K562 (cell line): ENCODE measurements around the gene FOXN1. TPM values are rescaled to one million over a fixed set of nuclear protein-coding genes. Genes with fewer than 3 reads are reported as not detected.

ENCODE experiments used
- ARID1B ChIP-seq: fragments of 450-650 bp; IDR thresholded peaks from 2 replicates; pipeline ENCODE4 v1.6.1; 2016; ENCODE audit warnings: antibody characterized with exemption, mild to moderate bottlenecking, inconsistent platforms
- CBFA2T3 ChIP-seq: fragments of 450-650 bp; IDR thresholded peaks from 2 replicates; pipeline ENCODE4 v1.6.1; 2017
- EP300 ChIP-seq: IDR thresholded peaks from 2 replicates; pipeline ENCODE4 v1.6.1; 2012; ENCODE audit warnings: low read length, improper control_type of control experiment
- HDAC1 ChIP-seq, 2 experiments: fragments of 450-650 bp; IDR thresholded peaks; 2 replicates each; pipeline ENCODE4 v1.6.1; 2016 to 2017; ENCODE audit warnings: inconsistent platforms in 1 of 2, mild to moderate bottlenecking in 1 of 2, moderate library complexity in 1 of 2
- HOMEZ ChIP-seq: fragments of 250-450 bp; sonication (Bioruptor Pico); IDR thresholded peaks from 2 replicates; pipeline ENCODE4 v1.4.0; 2020; ENCODE audit warnings: mild to moderate bottlenecking, moderate library complexity
- LARP7 ChIP-seq: fragments of 450-650 bp; IDR thresholded peaks from 2 replicates; pipeline ENCODE4 v1.6.1; 2016
- MBD2 ChIP-seq: sonication (generic); IDR thresholded peaks from 2 replicates; pipeline ENCODE4 v1.6.1; 2016; ENCODE audit warnings: low read depth, borderline replicate concordance
- MEIS2 ChIP-seq: fragments of 450-650 bp; IDR thresholded peaks from 2 replicates; pipeline ENCODE4 v1.6.1; 2014; ENCODE audit warnings: mild to moderate bottlenecking; ENCODE audit not compliant: partially characterized antibody
- NCOR1 ChIP-seq: fragments of 450-650 bp; IDR thresholded peaks from 2 replicates; pipeline ENCODE4 v1.6.1; 2016; ENCODE audit warnings: mild to moderate bottlenecking, moderate library complexity
- NR2C2 ChIP-seq, 2 experiments: fragments of 200-800 bp in 1 of 2; sonication (Bioruptor generic) in 1 of 2; sonication (generic) in 1 of 2; formaldehyde crosslinking in 1 of 2; IDR thresholded peaks; 2 replicates each; pipeline versions ENCODE4 v1.6.1 to v1.8.0; 2016 to 2022; ENCODE audit warnings: mild to moderate bottlenecking in 1 of 2, missing compliant biosample characterization in 1 of 2, missing genetic modification characterization in 1 of 2, missing genetic modification reagents in 1 of 2
- NR2F6 ChIP-seq: fragments of 450-650 bp; formaldehyde crosslinking; IDR thresholded peaks from 2 replicates; pipeline ENCODE4 v1.4.0; 2020; ENCODE audit warnings: mild to moderate bottlenecking
- RAD21 ChIP-seq, 2 experiments: fragments of 250-450 bp in 1 of 2; fragments of 450-650 bp in 1 of 2; sonication (Bioruptor Pico) in 1 of 2; formaldehyde crosslinking in 1 of 2; IDR thresholded peaks in 1 of 2; conservative IDR thresholded peaks in 1 of 2; 2 replicates each; pipeline versions ENCODE4 v1.4.0 to v1.8.0; 2020 to 2022; ENCODE audit warnings: mild to moderate bottlenecking in 2 of 2, moderate library complexity in 1 of 2
- RCOR1 ChIP-seq, 2 experiments: IDR thresholded peaks; 2 replicates each; pipeline ENCODE4 v1.6.1; 2012; ENCODE audit warnings: low read depth in 2 of 2, low read length in 2 of 2, borderline replicate concordance in 1 of 2, improper control_type of control experiment in 1 of 2
- SIN3B ChIP-seq: fragments of 450-650 bp; IDR thresholded peaks from 2 replicates; pipeline ENCODE4 v1.6.1; 2017; ENCODE audit warnings: low read depth, mild to moderate bottlenecking, moderate library complexity
- TAL1 ChIP-seq: fragments of 450-650 bp; IDR thresholded peaks from 2 replicates; pipeline ENCODE4 v1.6.1; 2016; ENCODE audit warnings: mild to moderate bottlenecking
- TOE1 ChIP-seq, 2 experiments: fragments of 450-650 bp in 1 of 2; sonication (generic) in 1 of 2; formaldehyde crosslinking in 1 of 2; IDR thresholded peaks; 2 replicates each; pipeline versions ENCODE4 v1.7.1 to v1.8.0; 2016 to 2022; ENCODE audit warnings: borderline replicate concordance in 2 of 2, mild to moderate bottlenecking in 2 of 2, antibody characterized with exemption in 1 of 2, inconsistent platforms in 1 of 2, low read depth in 1 of 2, missing genetic modification reagents in 1 of 2, moderate library complexity in 1 of 2
- ZEB2 ChIP-seq: fragments of 450-650 bp; IDR thresholded peaks from 2 replicates; pipeline ENCODE4 v1.6.1; 2016
- ZNF436 ChIP-seq: fragments of 250-450, 450-650 bp; sonication (Bioruptor Pico); formaldehyde crosslinking; IDR thresholded peaks from 2 replicates; pipeline ENCODE4 v1.7.0; 2020; ENCODE audit warnings: mild to moderate bottlenecking
- ZNF766 ChIP-seq: fragments of 200-800 bp; sonication (Bioruptor generic); conservative IDR thresholded peaks from 2 replicates; pipeline ENCODE4 v1.6.1; 2016; ENCODE audit warnings: missing genetic modification characterization, missing compliant biosample characterization
- polyA plus RNA-seq, 8 experiments: library from polyadenylated mRNA; depleted of rRNA in 4 of 8; stranded (reverse) in 5 of 8; unstranded in 3 of 8; fragments of >200 nt; fragmentation: Nextera tagmentation in 2 of 8; fragmentation: Illumina TruSeq in 1 of 8; extraction: Ambion mirVana in 2 of 8; extraction: Trizol in 1 of 8; gene quantifications; 2 replicates each; pipeline versions ENCODE4 v1.2.1 to v1.2.3, GENCODE V29; 2011 to 2014; ENCODE audit warnings: inconsistent platforms in 1 of 8, missing spikeins in 1 of 8
- total RNA-seq, 7 experiments: library from RNA; depleted of rRNA in 6 of 7; stranded (reverse); fragments of >200 nt in 6 of 7; fragmentation: Illumina TruSeq in 2 of 7; extraction: Trizol in 2 of 7; gene quantifications; 2 replicates each; pipeline versions ENCODE4 v1.2.1 to v1.2.3, GENCODE V29; 2011 to 2021; ENCODE audit warnings: low replicate concordance in 1 of 7
- TF ChIP-seq, protein P1 (sequence below), 2 experiments: fragments of 450-650 bp; IDR thresholded peaks; 2 replicates each; pipeline ENCODE4 v1.6.1; 2018; ENCODE audit warnings: mild to moderate bottlenecking in 2 of 2, low read depth in 1 of 2; ENCODE audit not compliant: partially characterized antibody in 2 of 2
- TF ChIP-seq, protein P2 (sequence below), 2 experiments: fragments of 450-650 bp; conservative IDR thresholded peaks; 2 replicates each; pipeline ENCODE4 v1.6.1; 2017; ENCODE audit warnings: mild to moderate bottlenecking in 2 of 2, moderate library complexity in 2 of 2

Gene FOXN1
- total and polyA plus RNA-seq, 9 of the 15 experiments (the other 6 are each of a cell fraction or from before 2014, with no cell fraction given), result not detected

DNA sequence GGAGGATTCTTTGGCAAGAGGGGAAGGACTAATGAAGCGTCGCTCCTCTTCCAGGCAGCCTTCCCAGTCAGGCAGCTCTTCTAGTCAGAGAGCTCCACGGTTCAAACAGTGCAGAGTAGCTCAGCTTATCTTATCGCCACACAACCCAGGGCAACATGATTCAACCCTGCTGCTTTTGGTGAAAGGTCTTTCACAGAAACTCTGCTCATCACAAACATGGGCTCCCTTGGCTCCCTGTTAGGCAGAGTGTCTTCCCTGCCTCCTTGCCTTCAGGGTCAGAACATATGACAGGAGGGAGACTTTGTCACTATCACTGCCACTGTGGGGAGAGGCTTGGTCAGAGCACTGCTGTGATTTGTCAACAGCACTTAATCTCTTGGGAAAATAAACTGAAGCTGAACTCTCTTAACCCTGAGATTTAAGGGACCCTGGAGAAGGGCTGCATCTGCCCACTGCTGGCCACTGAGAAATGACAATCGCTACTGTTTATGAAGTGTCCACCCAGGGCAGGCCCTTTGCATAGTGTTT lies 39.6 kb upstream of the FOXN1 start (continued):
- TF ChIP-seq, protein P1, sequence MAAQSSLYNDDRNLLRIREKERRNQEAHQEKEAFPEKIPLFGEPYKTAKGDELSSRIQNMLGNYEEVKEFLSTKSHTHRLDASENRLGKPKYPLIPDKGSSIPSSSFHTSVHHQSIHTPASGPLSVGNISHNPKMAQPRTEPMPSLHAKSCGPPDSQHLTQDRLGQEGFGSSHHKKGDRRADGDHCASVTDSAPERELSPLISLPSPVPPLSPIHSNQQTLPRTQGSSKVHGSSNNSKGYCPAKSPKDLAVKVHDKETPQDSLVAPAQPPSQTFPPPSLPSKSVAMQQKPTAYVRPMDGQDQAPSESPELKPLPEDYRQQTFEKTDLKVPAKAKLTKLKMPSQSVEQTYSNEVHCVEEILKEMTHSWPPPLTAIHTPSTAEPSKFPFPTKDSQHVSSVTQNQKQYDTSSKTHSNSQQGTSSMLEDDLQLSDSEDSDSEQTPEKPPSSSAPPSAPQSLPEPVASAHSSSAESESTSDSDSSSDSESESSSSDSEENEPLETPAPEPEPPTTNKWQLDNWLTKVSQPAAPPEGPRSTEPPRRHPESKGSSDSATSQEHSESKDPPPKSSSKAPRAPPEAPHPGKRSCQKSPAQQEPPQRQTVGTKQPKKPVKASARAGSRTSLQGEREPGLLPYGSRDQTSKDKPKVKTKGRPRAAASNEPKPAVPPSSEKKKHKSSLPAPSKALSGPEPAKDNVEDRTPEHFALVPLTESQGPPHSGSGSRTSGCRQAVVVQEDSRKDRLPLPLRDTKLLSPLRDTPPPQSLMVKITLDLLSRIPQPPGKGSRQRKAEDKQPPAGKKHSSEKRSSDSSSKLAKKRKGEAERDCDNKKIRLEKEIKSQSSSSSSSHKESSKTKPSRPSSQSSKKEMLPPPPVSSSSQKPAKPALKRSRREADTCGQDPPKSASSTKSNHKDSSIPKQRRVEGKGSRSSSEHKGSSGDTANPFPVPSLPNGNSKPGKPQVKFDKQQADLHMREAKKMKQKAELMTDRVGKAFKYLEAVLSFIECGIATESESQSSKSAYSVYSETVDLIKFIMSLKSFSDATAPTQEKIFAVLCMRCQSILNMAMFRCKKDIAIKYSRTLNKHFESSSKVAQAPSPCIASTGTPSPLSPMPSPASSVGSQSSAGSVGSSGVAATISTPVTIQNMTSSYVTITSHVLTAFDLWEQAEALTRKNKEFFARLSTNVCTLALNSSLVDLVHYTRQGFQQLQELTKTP (IDR thresholded peaks at IDR 0.05; ENCODE audit: low read depth in 1 of 2, partially characterized antibody in 2 of 2), result no peak
- TF ChIP-seq HOMEZ (CRISPR knock-in tag) (no peak), EP300 (peak; percentile 71), ZEB2 (no peak), ARID1B (peak; percentile 86), TAL1 (peak; percentile 75), RCOR1 (IDR thresholded peaks at IDR 0.05; ENCODE audit: borderline replicate concordance in 1 of 2, low read depth in 2 of 2, low read length in 2 of 2) (peak in 1 of 2 experiments; percentile 94; a peak in 2 of 4 replicates), NCOR1 (0 out of 2 replicates have a peak, but pooled peaks have one; percentile 25), MBD2 (no peak), RAD21 (CRISPR knock-in tag; conservative IDR thresholded peaks at IDR 0.05 in 1 of 2, IDR thresholded peaks at IDR 0.05 in 1 of 2) (peak in 1 of 2 experiments; percentile 17; a peak in 1 of 4 replicates), ZNF766 (peak; percentile 44; the same call in 1 of the 2 replicates), NR2C2 (CRISPR knock-in tag; IDR thresholded peaks at IDR 0.05) (no peak), NR2C2 (tag; IDR thresholded peaks at IDR 0.05) (peak; percentile 33; the same call in 1 of the 2 replicates), CBFA2T3 (peak; percentile 81), HDAC1 (IDR thresholded peaks at IDR 0.05) (peak in 1 of 2 experiments; percentile 77; a peak in 1 of 4 replicates), SIN3B (no peak), LARP7 (no peak), MEIS2 (peak; percentile 61), NR2F6 (CRISPR knock-in tag) (no peak), ZNF436 (CRISPR knock-in tag) (peak; percentile 91), TOE1 (IDR thresholded peaks at IDR 0.05; ENCODE audit: borderline replicate concordance) (0 out of 2 replicates have a peak, but pooled peaks have one; percentile 14), TOE1 (CRISPR knock-in tag; IDR thresholded peaks at IDR 0.05; ENCODE audit: borderline replicate concordance, low read depth) (no peak)
- TF ChIP-seq, protein P2, sequence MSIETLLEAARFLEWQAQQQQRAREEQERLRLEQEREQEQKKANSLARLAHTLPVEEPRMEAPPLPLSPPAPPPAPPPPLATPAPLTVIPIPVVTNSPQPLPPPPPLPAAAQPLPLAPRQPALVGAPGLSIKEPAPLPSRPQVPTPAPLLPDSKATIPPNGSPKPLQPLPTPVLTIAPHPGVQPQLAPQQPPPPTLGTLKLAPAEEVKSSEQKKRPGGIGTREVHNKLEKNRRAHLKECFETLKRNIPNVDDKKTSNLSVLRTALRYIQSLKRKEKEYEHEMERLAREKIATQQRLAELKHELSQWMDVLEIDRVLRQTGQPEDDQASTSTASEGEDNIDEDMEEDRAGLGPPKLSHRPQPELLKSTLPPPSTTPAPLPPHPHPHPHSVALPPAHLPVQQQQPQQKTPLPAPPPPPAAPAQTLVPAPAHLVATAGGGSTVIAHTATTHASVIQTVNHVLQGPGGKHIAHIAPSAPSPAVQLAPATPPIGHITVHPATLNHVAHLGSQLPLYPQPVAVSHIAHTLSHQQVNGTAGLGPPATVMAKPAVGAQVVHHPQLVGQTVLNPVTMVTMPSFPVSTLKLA (conservative IDR thresholded peaks at IDR 0.05), result peak in 1 of 2 experiments; percentile 29; a peak in 1 of 4 replicates
